Measurements from ENCODE around the gene GJB1. TPM values are rescaled to one million over a fixed set of nuclear protein-coding genes. Genes with fewer than 3 reads are reported as not detected.

The GJB1 gene
- total and polyA plus RNA-seq, 3 donors from 2014 or later, result 22.8 to 78.5 (median 26.2) TPM

- 32 to 38% methylated on average over 6 to 8 of the region's 8 CpGs for WGBS, 2 donors
- intact Hi-C loops (cut with DNase I; ENCODE audit: low total_unique reads), result loop anchor here (10.0 kb wide), 1 partner anchor 67 kb away; no protein-coding TSS in a partner anchor
- no peak for DNase-seq
- H3K9me3 ChIP-seq, result no peaks in the 10 kb centered on the region
- peak overlapping the region in 1 of 2 donors; percentile 35 for H3K27ac ChIP-seq
- no peaks in the 10 kb centered on the region for H3K27me3 ChIP-seq
- H3K4me1 ChIP-seq, result peaks cover 10% of the 10 kb centered on the region
- H3K36me3 ChIP-seq (ENCODE audit: low read depth, missing control alignments), result no peaks in the 10 kb centered on the region
- TF ChIP-seq CTCF (IDR thresholded peaks at IDR 0.05) (no peak), POLR2A (IDR thresholded peaks at IDR 0.05) (no peak)
- no peak overlapping the region for H3K4me3 ChIP-seq
Measured at GRCh38 chrX:71251466-71251973, 28.5 kb downstream of the GJB1 start.

GRCh38 chrX:71252221-71252620, 29.2 kb downstream of the GJB1 start:
- H3K4me3 ChIP-seq, result peak overlapping the region in 1 of 2 donors; percentile 65
- no peak for TF ChIP-seq POLR2A (IDR thresholded peaks at IDR 0.05)
- TF ChIP-seq CTCF (IDR thresholded peaks at IDR 0.05), result no peak
- H3K36me3 ChIP-seq (ENCODE audit: low read depth, missing control alignments), result no peaks in the 10 kb centered on the region
- no peak overlapping the region for H3K27ac ChIP-seq
- H3K9me3 ChIP-seq, result no peaks in the 10 kb centered on the region
- peaks cover 10% of the 10 kb centered on the region for H3K4me1 ChIP-seq
- no peaks in the 10 kb centered on the region for H3K27me3 ChIP-seq
- WGBS, 2 donors, result 30 to 60% methylated on average over 1 to 2 of the region's 2 CpGs
- intact Hi-C loops (cut with DNase I; ENCODE audit: low total_unique reads), result loop anchor here (10.0 kb wide), 1 partner anchor 67 kb away; no protein-coding TSS in a partner anchor
- no peak for DNase-seq

- intact Hi-C loops (cut with DNase I; ENCODE audit: low total_unique reads), result loop anchor here (10.0 kb wide), 1 partner anchor 69 kb away; no protein-coding TSS in a partner anchor
- 2% methylated on average over 10 of the region's 35 CpGs; no CpG with 5 or more reads in 1 of the 2 donors for WGBS, 2 donors
- H3K4me3 ChIP-seq, result peak overlapping the region; percentile 61 to 65
- H3K27me3 ChIP-seq, result no peaks in the 10 kb centered on the region
- no peak for TF ChIP-seq POLR2A (IDR thresholded peaks at IDR 0.05)
- peak in 2 of 3 experiments; percentile 14 to 36 for TF ChIP-seq CTCF (IDR thresholded peaks at IDR 0.05)
- peak; percentile 44 for DNase-seq
- peak overlapping the region; percentile 45 to 84 for H3K27ac ChIP-seq
- no peaks in the 10 kb centered on the region for H3K36me3 ChIP-seq (ENCODE audit: low read depth, missing control alignments)
- H3K4me1 ChIP-seq, result peaks cover 10% of the 10 kb centered on the region
- no peaks in the 10 kb centered on the region for H3K9me3 ChIP-seq
Measured at GRCh38 chrX:71253253-71254091, 30.4 kb downstream of the GJB1 start.

GRCh38 chrX:71254092-71254963, 31.3 kb downstream of the GJB1 start, which contains the start of gene ZMYM3:
Gene ZMYM3, minus strand, starts transcription at chrX:71254140. Its CDS starts 885 bp downstream, at chrX:71253255.
- intact Hi-C loops (cut with DNase I; ENCODE audit: low total_unique reads), result loop anchor here (10.0 kb wide), 1 partner anchor 70 kb away; no protein-coding TSS in a partner anchor
- TF ChIP-seq CTCF (IDR thresholded peaks at IDR 0.05) (no peak), POLR2A (IDR thresholded peaks at IDR 0.05) (no peak)
- Histone ChIP-seq H3K4me1 (peaks cover 10% of the 10 kb centered on the region), H3K36me3 (ENCODE audit: low read depth, missing control alignments) (no peaks in the 10 kb centered on the region), H3K27me3 (no peaks in the 10 kb centered on the region), H3K27ac (peak within 1 kb of the TSS; percentile 84 to 87), H3K9me3 (no peaks in the 10 kb centered on the region), H3K4me3 (peak within 1 kb of the TSS; percentile 61 to 65)
- 0 to 1% methylated on average over 7 to 24 of the region's 54 CpGs for WGBS, 2 donors
- peak; percentile 89 for DNase-seq
